HTR-8/SVneo (cell line): ENCODE results near the gene BACE1-AS.
"Not testable (repeated sequence)": the region's sequence is repeated elsewhere in the genome, so short reads cannot be mapped to it uniquely, and the experiment has no call there.

Source experiments
- DNase-seq: peaks from one replicate; pipeline ENCODE4 v3.0.0; 2011; ENCODE audit warnings: low spot score, mixed read lengths; ENCODE audit not compliant: insufficient read length
- FAIRE-seq: peaks from 2 replicates; lab custom pipeline; 2011; peaks lifted over from hg19 to GRCh38; lab: Jason Lieb, UNC

The BACE1-AS gene

DNA sequence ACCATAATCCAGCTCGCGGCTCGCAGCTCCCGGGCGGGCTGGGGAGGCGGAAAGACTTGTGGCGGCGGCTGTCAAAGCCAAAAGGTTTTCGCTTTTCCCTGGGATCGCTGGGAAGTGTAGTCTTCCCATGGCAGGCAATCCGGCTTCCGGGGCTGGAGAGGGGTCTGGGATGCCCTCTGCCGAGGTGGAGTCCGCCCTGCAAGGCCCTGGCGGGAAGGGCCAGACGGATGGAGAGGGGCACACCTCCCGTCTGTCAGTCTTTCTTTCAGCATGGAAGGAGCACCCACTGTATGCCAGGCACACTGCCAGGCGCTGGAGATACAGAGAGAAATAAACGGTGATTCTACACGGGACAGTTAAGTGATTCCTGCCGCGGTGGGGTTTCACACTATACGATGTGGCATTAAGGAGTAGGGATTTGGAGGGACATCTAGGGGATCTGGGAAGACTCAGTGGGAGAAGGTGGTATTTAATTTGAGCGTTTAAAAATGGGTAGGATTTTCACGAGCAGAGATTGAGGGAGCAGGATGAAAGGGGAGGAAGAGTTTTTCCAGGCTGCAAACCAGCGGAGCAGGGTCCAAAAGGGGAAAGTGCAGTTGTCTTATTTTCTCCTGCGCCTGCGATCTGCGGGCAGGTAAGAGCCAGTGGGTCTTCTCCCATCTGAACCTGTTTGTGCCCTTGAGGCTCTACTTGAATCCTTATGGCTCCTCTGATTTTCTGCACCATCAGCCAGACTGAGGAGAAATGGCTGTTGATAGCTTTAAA, 25.2 kb downstream of the BACE1-AS start, which contains the start of gene BACE1:
Gene BACE1, minus strand, starts transcription at position 60 of the 765 bp plus-strand sequence. CDS start 461 bp downstream, outside the sequence.
- FAIRE-seq (peak; percentile 97), DNase-seq (peak; percentile 92)

- DNase-seq (no peak), FAIRE-seq (no peak)
Measured at GRCh38 chr11:117318738-117319137, 27.6 kb downstream of the BACE1-AS start.

DNA sequence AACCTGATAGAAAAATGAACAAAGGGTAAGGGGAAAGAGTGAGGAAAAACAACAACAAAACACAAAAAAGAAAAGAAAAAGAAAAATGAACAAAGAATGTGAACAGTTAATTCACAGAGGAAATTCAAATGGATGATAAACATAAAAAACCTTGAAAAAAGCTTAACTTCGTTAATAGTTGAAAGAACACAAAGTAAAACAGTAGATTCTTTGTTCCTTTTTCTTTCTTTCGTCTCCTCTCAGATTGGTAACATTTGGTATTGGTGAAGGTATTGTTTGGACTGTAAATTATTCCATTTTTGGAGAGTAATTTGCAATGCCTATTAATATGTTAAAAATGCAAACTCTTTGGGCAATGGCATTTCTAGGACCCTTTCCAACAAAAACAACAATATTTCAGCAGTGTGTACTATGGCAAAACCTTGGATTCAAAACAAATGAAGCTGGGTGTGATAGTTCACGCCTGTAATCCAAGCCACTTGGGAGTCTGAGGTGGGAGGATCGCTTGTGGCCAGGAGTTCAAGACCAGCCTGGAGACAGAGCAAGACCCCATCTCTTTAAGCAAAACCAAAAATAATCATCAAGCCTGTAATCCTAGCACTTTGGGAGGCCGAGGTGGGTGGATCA, 28.2 kb downstream of the BACE1-AS start:
- no peak for FAIRE-seq
- DNase-seq = no peak

DNA sequence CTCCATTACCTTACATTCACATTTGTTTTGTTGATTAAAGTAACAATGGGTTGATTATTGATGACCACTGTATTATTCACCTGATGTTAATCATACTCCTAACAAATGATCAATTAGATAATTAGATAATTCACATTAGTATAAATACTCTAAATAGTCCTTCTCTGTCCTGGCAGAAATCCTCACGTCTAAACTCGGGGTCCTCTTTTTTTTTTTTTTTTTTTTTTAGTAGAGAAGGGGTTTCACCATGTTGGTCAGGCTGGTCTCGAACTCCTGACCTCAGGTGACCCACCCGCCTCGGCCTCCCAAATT, 36.1 kb downstream of the BACE1-AS start:
- not testable (repeated sequence) for DNase-seq, FAIRE-seq

DNA sequence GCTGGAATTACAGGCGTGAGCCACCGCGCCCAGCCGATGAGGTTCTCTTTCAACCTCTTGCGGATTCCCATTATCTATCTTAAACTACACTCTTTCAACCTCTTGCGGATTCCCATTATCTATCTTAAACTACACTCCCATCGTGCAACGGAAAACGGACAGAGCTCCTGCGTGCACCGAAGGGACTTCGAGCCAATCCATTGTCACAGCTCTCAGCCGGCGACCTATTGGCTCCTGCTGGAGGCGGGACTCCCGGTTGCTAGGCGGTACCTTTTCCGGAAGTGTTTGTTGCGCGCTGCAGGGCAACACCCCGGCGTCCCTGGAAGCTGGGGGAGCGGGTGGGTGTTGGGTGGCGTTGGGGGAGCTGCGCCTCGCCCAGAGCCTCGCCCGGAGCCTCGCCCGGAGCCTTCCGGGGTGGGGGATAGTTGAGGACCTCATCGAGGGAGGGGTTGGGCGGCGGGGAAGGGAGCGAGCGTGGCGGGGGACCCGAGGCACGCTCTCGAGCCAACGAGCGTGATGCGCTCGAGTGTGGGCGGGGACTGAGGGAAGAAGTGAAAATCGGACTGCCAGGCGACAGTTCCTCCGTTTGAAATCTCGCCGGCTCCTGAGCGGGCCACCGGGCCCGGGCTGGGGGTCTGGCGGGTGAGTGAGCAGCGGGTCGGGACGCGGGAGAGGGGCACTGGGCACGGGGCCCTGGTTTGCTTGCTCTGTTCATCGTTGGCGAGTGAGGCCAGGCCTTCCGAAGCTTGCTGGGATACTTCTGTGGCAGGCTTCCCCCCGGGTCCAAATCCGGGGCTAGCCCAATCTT, 36.6 kb downstream of the BACE1-AS start, which contains the start of gene CEP164:
Gene CEP164, plus strand, starts transcription at position 288 of the 808 bp plus-strand sequence. CDS start 10,733 bp downstream, outside the sequence.
- DNase-seq = peak; percentile 99
- FAIRE-seq = peak; percentile 87

DNA sequence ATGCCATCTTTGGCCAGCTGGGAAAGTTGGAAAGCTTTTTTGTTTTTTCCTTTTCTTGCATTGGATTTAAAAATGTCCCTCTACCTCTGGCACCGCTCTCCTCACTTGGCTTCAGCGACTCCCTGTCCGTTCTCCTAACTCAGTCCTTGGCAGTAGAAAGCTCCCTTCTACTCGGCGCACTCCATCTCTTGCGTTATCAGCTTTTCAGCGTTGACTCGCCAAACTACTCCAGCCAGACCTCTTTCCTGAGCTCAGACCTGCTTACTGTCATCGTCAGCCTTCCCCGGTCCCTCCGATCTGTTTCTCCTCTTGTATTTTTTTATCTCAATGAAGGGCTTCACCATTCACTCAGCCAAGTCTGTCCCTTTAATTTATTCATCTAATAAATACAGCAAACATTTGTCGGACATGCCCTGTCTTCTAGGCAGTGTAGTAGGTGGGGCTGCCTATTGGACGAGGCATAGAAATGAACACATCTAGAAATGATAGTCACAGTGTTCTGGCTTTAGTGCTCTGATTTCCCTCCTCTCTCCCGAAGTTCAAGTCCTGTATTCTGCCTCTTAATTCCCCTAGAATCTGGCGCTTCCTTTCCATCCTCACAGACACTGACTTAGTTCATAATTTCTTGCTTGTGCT, 37.3 kb downstream of the BACE1-AS start:
- FAIRE-seq = peak; percentile 36
- DNase-seq = peak; percentile 41

DNA sequence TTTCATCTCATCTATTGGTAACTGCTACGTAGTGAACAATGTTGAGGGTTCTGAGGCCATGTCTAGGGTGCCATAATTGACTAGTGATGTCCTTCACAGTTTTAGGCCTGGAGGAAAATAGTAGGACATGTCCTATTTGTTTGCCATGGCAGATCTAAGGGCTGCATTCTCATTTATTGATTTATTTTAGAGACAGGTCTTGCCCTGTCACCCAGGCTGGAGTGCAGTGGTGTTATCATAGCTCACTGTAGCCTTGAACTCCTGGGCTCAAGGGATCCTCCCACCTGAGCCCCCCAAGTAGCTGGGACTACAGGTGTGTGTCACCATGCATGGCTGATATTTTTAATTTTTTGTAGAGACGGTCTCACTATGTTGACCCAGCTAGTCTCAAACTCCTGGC, 41.7 kb downstream of the BACE1-AS start:
- DNase-seq = no peak
- FAIRE-seq = no peak

GRCh38 chr11:117333917-117334316, 42.8 kb downstream of the BACE1-AS start:
- no peak for FAIRE-seq
- DNase-seq = no peak

DNA sequence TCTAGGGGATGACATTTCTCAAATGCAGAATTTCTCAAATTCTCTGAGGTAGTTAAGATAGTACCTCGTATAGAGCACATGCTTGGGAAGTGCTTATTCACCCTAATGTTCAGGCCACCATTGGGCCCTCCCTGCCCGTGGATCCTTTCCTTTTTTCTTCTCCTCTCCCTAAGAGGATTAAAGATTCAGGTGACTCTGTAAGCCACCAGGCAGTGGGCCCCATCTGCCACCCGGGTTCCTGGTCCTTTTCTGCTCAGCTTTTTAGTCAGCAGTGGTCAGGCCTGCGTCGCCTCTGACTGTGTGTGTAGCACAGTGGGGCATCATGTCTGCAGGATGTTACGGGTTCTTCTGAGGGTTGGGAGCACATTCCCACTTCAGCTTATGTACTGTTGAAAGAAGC, 43.8 kb downstream of the BACE1-AS start:
- DNase-seq = no peak
- no peak for FAIRE-seq

DNA sequence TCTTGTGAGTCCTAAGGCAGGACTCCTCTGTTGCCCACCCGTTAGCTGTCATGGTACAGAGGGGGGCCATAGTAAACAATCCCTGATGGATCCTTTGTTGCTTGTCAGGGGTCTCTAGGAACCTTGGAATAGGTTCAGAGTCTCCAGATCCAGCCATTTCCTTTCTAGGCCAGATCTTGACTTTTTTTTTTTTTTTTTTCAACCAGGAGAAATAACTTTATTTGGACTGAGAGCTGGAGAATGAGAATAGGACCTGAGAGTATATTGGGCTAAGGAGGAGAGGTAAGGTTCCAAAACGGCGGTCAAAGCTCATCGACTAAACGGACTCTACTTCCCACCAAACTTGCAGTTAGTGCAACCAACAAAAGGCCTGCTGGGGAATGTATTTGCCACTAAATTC, 44.3 kb downstream of the BACE1-AS start:
- FAIRE-seq = no peak
- no peak for DNase-seq

- no peak for FAIRE-seq
- no peak for DNase-seq
Measured at GRCh38 chr11:117337076-117337475, 45.9 kb downstream of the BACE1-AS start.
